Hepatocyte (in vitro differentiated cells): ENCODE results near the gene TMEM150B.

ENCODE experiments used
- EZH2 ChIP-seq: fragments of 200-600 bp; sonication (generic); IDR thresholded peaks from 2 replicates; pipeline ENCODE4 v1.6.1; 2016; ENCODE audit warnings: antibody characterized with exemption, mild to moderate bottlenecking, borderline replicate concordance
- EZH2phosphoT487 ChIP-seq: fragments of 200-600 bp; sonication (generic); IDR thresholded peaks from one replicate; pipeline ENCODE4 v1.6.1; 2018; ENCODE audit warnings: antibody characterized with exemption, mild to moderate bottlenecking, low read depth, moderate library complexity; ENCODE audit not compliant: unreplicated experiment, severe bottlenecking
- TF ChIP-seq, protein P1 (sequence below): fragments of 200-600 bp; sonication (generic); IDR thresholded peaks from 2 replicates; pipeline ENCODE4 v1.5.1; 2016; ENCODE audit warnings: antibody characterized with exemption, mild to moderate bottlenecking; ENCODE audit not compliant: poor library complexity

DNA sequence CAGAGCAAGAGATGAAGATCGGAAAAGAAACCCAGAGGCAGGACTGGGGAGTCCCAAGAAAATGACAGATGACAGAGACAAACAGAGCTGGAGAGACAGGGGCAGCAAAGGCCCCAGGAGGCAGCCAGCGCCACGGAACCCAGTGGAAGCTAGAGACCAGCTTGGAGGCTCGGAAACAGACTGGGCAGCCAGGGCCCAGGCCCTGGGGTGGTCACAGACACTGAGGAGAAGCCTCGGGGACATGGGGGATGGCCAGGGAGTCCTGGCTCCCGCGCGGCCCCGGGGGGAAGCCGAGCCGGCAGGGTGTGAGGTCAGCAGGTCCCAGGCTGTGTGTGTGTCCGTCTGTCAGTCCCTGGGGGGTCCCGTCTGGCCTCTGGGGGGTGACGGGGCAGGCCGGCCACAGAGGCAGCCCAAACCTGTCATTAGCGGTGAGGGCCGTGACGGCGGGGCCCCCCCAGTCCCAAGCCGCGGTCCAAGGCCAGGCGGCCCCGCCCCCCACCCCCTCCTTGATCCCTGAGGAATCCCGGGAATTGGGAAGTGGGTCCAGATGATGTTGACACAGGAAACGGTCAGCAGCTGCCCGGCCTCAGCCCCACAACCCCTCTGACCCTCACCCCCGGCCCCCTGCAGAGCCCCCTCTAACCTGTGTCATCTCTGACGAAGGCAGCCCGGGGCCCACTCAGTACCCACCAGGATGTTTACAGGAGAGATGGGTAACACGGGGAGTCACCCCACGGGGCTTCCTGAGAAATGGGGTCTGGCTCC is 49.0 kb upstream of the TMEM150B start:
- TF ChIP-seq, protein P1, sequence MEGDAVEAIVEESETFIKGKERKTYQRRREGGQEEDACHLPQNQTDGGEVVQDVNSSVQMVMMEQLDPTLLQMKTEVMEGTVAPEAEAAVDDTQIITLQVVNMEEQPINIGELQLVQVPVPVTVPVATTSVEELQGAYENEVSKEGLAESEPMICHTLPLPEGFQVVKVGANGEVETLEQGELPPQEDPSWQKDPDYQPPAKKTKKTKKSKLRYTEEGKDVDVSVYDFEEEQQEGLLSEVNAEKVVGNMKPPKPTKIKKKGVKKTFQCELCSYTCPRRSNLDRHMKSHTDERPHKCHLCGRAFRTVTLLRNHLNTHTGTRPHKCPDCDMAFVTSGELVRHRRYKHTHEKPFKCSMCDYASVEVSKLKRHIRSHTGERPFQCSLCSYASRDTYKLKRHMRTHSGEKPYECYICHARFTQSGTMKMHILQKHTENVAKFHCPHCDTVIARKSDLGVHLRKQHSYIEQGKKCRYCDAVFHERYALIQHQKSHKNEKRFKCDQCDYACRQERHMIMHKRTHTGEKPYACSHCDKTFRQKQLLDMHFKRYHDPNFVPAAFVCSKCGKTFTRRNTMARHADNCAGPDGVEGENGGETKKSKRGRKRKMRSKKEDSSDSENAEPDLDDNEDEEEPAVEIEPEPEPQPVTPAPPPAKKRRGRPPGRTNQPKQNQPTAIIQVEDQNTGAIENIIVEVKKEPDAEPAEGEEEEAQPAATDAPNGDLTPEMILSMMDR: no peak
- TF ChIP-seq EZH2 (peak; percentile 59), EZH2phosphoT487 (no peak)
